ENCODE results near the gene DRAM1. TPM values are rescaled to one million over a fixed set of nuclear protein-coding genes. Genes with fewer than 3 reads are reported as not detected.
"Not testable (repeated sequence)": the region's sequence is repeated elsewhere in the genome, so short reads cannot be mapped to it uniquely, and the experiment has no call there.

The DRAM1 gene
- total RNA-seq, 4 donors from 2014 or later = 1.4 to 15.0 (median 6.0) TPM

- no peak for DNase-seq
- Histone ChIP-seq H3K27me3 (no peaks in the 10 kb centered on the region), H3K4me3 (no peak overlapping the region), H3K36me3 (no peaks in the 10 kb centered on the region), H3K27ac (no peak overlapping the region), H3K9me3 (peaks cover 0 to 11% (median 4%) of the 10 kb centered on the region in 3 donors), H3K4me1 (peaks cover 0 to 11% (median 0%) of the 10 kb centered on the region in 3 donors)
- intact Hi-C loops (cut with DNase I) = no loop called here
- 84 to 85% methylated on average over 2 of the region's 2 CpGs for WGBS, 2 donors
- TF ChIP-seq POLR2A (IDR thresholded peaks at IDR 0.05) (no peak), CTCF (IDR thresholded peaks at IDR 0.05) (no peak)
These were observed 15.1 kb upstream of the DRAM1 start for GRCh38 chr12:101862245-101862644.

GRCh38 chr12:101863981-101864380 lies 13.4 kb upstream of the DRAM1 start:
- TF ChIP-seq POLR2A (IDR thresholded peaks at IDR 0.05) = no peak
- no peak for TF ChIP-seq CTCF (IDR thresholded peaks at IDR 0.05)
- Histone ChIP-seq H3K27ac (no peak overlapping the region), H3K27me3 (no peaks in the 10 kb centered on the region)

GRCh38 chr12:101866615-101867373 lies 10.6 kb upstream of the DRAM1 start:
- peaks cover 0 to 11% (median 4%) of the 10 kb centered on the region in 3 donors for H3K9me3 ChIP-seq
- H3K27ac ChIP-seq = no peak overlapping the region
- no peak overlapping the region for H3K4me3 ChIP-seq
- WGBS, 2 donors = 70 to 91% methylated on average over 7 to 8 of the region's 13 CpGs
- no peaks in the 10 kb centered on the region for H3K27me3 ChIP-seq
- TF ChIP-seq CTCF (IDR thresholded peaks at IDR 0.05) = no peak
- TF ChIP-seq POLR2A (IDR thresholded peaks at IDR 0.05) = no peak
- no peaks in the 10 kb centered on the region for H3K36me3 ChIP-seq
- DNase-seq = no peak
- intact Hi-C loops (cut with DNase I) = no loop called here
- no peaks in the 10 kb centered on the region for H3K4me1 ChIP-seq

More at GRCh38 chr12:101863981-101864380, 13.4 kb upstream of the DRAM1 start:
- DNase-seq = no peak
- intact Hi-C loops (cut with DNase I) = no loop called here
- no peak overlapping the region for H3K4me3 ChIP-seq
- H3K36me3 ChIP-seq = no peaks in the 10 kb centered on the region
- H3K4me1 ChIP-seq = peaks cover 0 to 8% (median 0%) of the 10 kb centered on the region in 3 donors
- peaks cover 0 to 11% (median 4%) of the 10 kb centered on the region in 3 donors for H3K9me3 ChIP-seq

GRCh38 chr12:101867619-101868018 lies 9.8 kb upstream of the DRAM1 start:
- H3K4me1 ChIP-seq; H3K27ac ChIP-seq; DNase-seq; intact Hi-C loops (cut with DNase I); H3K36me3 ChIP-seq; H3K27me3 ChIP-seq; H3K4me3 ChIP-seq: not testable (repeated sequence)
- 91 to 93% methylated on average over 3 of the region's 3 CpGs for WGBS, 2 donors
- H3K9me3 ChIP-seq = peaks cover 0 to 11% (median 4%) of the 10 kb centered on the region in 3 donors

GRCh38 chr12:101870925-101871324 lies 6.5 kb upstream of the DRAM1 start:
- Histone ChIP-seq H3K27me3 (no peaks in the 10 kb centered on the region), H3K36me3 (no peaks in the 10 kb centered on the region), H3K4me3 (no peak overlapping the region), H3K9me3 (peaks cover 0 to under 1% (median 0%) of the 10 kb centered on the region in 3 donors), H3K4me1 (peaks cover 0 to 8% (median 0%) of the 10 kb centered on the region in 3 donors), H3K27ac (no peak overlapping the region)
- TF ChIP-seq POLR2A (IDR thresholded peaks at IDR 0.05) (no peak), CTCF (IDR thresholded peaks at IDR 0.05) (no peak)
- intact Hi-C loops (cut with DNase I) = no loop called here
- 63 to 89% methylated on average over 1 of the region's 1 CpG for WGBS, 2 donors
- no peak for DNase-seq
